PC-9 (cell line): ENCODE data around the gene ADGRV1.

Experiments used
- EZH2 ChIP-seq: fragments of 200-600 bp; sonication (generic); IDR thresholded peaks from 2 replicates; pipeline ENCODE4 v1.8.0; 2017; ENCODE audit warnings: antibody characterized with exemption, low read depth
- TF ChIP-seq, protein P1 (sequence below): fragments of 200-600 bp; sonication (generic); conservative IDR thresholded peaks from 2 replicates; pipeline ENCODE4 v1.6.1; 2017; ENCODE audit warnings: mixed run types, antibody characterized with exemption, mild to moderate bottlenecking, moderate library complexity

DNA sequence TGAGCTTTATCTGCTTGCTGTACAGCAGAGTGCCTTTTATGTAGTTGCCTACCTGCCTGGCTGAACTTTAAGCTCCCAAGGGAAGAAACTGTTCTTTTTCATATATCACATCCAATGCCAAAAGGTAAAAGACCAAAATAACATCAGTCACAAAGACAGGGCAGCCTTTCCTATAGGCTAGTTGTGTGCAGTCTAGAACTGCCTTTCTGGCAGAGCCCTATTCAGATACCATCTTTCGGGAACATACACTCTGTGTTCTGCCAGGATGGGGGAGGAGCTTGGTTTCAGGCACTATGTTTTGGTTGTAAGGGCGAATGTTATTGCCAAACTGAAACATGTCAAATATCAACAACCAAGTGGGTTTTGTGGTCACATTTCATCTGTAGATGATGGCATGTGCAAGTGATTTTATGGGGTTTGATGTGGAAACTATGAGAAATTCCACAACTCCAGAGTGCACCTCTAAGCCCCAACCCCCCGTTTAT, 314.5 kb downstream of the ADGRV1 start:
- TF ChIP-seq EZH2: no peak
- TF ChIP-seq, protein P1, sequence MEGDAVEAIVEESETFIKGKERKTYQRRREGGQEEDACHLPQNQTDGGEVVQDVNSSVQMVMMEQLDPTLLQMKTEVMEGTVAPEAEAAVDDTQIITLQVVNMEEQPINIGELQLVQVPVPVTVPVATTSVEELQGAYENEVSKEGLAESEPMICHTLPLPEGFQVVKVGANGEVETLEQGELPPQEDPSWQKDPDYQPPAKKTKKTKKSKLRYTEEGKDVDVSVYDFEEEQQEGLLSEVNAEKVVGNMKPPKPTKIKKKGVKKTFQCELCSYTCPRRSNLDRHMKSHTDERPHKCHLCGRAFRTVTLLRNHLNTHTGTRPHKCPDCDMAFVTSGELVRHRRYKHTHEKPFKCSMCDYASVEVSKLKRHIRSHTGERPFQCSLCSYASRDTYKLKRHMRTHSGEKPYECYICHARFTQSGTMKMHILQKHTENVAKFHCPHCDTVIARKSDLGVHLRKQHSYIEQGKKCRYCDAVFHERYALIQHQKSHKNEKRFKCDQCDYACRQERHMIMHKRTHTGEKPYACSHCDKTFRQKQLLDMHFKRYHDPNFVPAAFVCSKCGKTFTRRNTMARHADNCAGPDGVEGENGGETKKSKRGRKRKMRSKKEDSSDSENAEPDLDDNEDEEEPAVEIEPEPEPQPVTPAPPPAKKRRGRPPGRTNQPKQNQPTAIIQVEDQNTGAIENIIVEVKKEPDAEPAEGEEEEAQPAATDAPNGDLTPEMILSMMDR: no peak
